Neural progenitor cell (in vitro differentiated cells): ENCODE measurements around the gene UACA. TPM values are rescaled to one million over a fixed set of nuclear protein-coding genes. Genes with fewer than 3 reads are reported as not detected.
"Not testable (repeated sequence)": the region's sequence is repeated elsewhere in the genome, so short reads cannot be mapped to it uniquely, and the experiment has no call there.

ENCODE experiments used
- DNase-seq: peaks from one replicate; pipeline ENCODE4 v3.0.0-alpha.2; 2016; ENCODE audit warnings: low spot score
- H2AFZ ChIP-seq: fragments of 200-600 bp; sonication (generic); replicated peaks from 2 replicates; pipeline ENCODE4 v1.6.1; 2016; ENCODE audit warnings: antibody characterized with exemption
- H3F3A ChIP-seq: fragments of 200-600 bp; sonication (generic); 2 replicates; pipeline ENCODE4 v1.6.1; 2016; ENCODE audit warnings: antibody characterized with exemption, low read depth
- H3K27ac ChIP-seq: fragments of 200-600 bp; sonication (generic); 2 replicates; pipeline ENCODE4 v1.5.1; 2016; ENCODE audit warnings: mild to moderate bottlenecking
- H3K27me3 ChIP-seq: fragments of 200-600 bp; sonication (generic); 2 replicates; pipeline ENCODE4 v1.6.1; 2016; ENCODE audit warnings: mild to moderate bottlenecking, moderate library complexity
- H3K36me3 ChIP-seq: fragments of 200-600 bp; sonication (generic); 2 replicates; pipeline ENCODE4 v1.5.1; 2016
- H3K4me1 ChIP-seq: fragments of 200-600 bp; sonication (generic); 2 replicates; pipeline ENCODE4 v1.6.1; 2016; ENCODE audit warnings: mixed run types
- H3K4me2 ChIP-seq: fragments of 200-600 bp; sonication (generic); 2 replicates; pipeline ENCODE4 v1.6.1; 2016
- H3K4me3 ChIP-seq: fragments of 200-600 bp; sonication (generic); 2 replicates; pipeline ENCODE4 v1.5.1; 2016
- H3K79me2 ChIP-seq: fragments of 200-600 bp; sonication (generic); 2 replicates; pipeline ENCODE4 v1.6.1; 2016; ENCODE audit warnings: low read depth
- H3K9ac ChIP-seq: fragments of 200-600 bp; sonication (generic); 2 replicates; pipeline ENCODE4 v1.6.1; 2016
- H3K9me3 ChIP-seq: fragments of 200-600 bp; sonication (generic); 2 replicates; pipeline ENCODE4 v1.5.1; 2016; ENCODE audit warnings: low read depth
- H4K20me1 ChIP-seq: fragments of 200-600 bp; sonication (generic); 2 replicates; pipeline ENCODE4 v1.6.1; 2016; ENCODE audit warnings: low read depth
- H3K27ac Mint-ChIP-seq: 3 replicates; pipeline ENCODE4 v1.8.0; 2021; ENCODE audit warnings: mixed read lengths
- H3K27me3 Mint-ChIP-seq: 2 replicates; pipeline ENCODE4 v1.8.0; 2022; ENCODE audit warnings: low read depth, mild to moderate bottlenecking, inconsistent platforms, moderate library complexity, mixed read lengths; ENCODE audit not compliant: insufficient read depth
- H3K36me3 Mint-ChIP-seq: 3 replicates; pipeline ENCODE4 v1.8.0; 2021; ENCODE audit warnings: mixed read lengths
- H3K4me1 Mint-ChIP-seq: 3 replicates; pipeline ENCODE4 v1.8.0; 2021; ENCODE audit warnings: mixed read lengths
- H3K4me3 Mint-ChIP-seq: 3 replicates; pipeline ENCODE4 v1.8.0; 2021; ENCODE audit warnings: mild to moderate bottlenecking, moderate library complexity, mixed read lengths
- H3K9me3 Mint-ChIP-seq: 3 replicates; pipeline ENCODE4 v1.8.0; 2020; ENCODE audit warnings: mixed read lengths
- EZH2 ChIP-seq: fragments of 200-600 bp; sonication (generic); IDR thresholded peaks from 2 replicates; pipeline ENCODE4 v1.6.1; 2017; ENCODE audit warnings: antibody characterized with exemption, mild to moderate bottlenecking, moderate library complexity
- EZH2phosphoT487 ChIP-seq: fragments of 200-600 bp; sonication (generic); IDR thresholded peaks from 2 replicates; pipeline ENCODE4 v1.6.1; 2017; ENCODE audit warnings: antibody characterized with exemption
- total RNA-seq: library from RNA; depleted of rRNA; stranded (reverse); fragments of >200 nt; gene quantifications from 2 replicates; pipeline ENCODE4 v1.2.3, GENCODE V29; 2015; ENCODE audit warnings: low replicate concordance
- TF ChIP-seq, protein P1 (sequence below): fragments of 200-600 bp; sonication (generic); IDR thresholded peaks from 2 replicates; pipeline ENCODE4 v1.5.1; 2017; ENCODE audit warnings: antibody characterized with exemption, mild to moderate bottlenecking

Gene UACA
- total RNA-seq, 1 donor from 2014 or later: 70.0 TPM

DNA sequence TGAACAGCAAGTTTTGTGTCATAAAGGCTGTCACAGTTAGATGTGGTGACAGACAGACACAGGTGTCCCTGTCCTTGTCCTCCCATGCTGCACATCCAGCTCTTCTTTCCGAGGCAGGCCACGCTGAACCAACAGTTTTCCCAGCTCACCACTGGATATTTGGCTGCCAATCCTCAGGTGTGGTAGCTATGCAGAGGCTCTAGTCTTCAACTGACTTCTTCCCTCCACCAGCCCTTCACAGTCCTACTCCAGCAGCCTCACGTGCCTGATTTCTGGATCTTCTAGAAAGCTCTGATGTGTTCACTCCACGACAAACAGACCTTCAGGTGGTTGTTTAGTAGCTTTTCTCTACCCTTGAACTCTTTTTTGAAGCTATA, 145.5 kb downstream of the UACA start:
- peaks cover 3% of the 10 kb centered on the region for H3K4me1 Mint-ChIP-seq
- Histone ChIP-seq H3K27me3 (no peaks in the 10 kb centered on the region), H3K36me3 (peaks cover 9% of the 10 kb centered on the region), H3K27ac (no peak overlapping the region), H3K4me3 (no peak overlapping the region), H3K4me1 (no peaks in the 10 kb centered on the region), H4K20me1 (no peaks in the 10 kb centered on the region), H3K9me3 (no peaks in the 10 kb centered on the region), H3K4me2 (no peak overlapping the region), H3K79me2 (no peaks in the 10 kb centered on the region), H3K9ac (no peak overlapping the region), H3F3A (no peaks in the 10 kb centered on the region), H2AFZ (no peak overlapping the region)
- DNase-seq: no peak
- peaks cover 4% of the 10 kb centered on the region for H3K27me3 Mint-ChIP-seq
- no peaks in the 10 kb centered on the region for H3K36me3 Mint-ChIP-seq
- no peak overlapping the region for H3K27ac Mint-ChIP-seq
- no peak overlapping the region for H3K4me3 Mint-ChIP-seq
- peaks cover 13% of the 10 kb centered on the region for H3K9me3 Mint-ChIP-seq
- TF ChIP-seq EZH2phosphoT487 (no peak), EZH2 (no peak)
- TF ChIP-seq, protein P1, sequence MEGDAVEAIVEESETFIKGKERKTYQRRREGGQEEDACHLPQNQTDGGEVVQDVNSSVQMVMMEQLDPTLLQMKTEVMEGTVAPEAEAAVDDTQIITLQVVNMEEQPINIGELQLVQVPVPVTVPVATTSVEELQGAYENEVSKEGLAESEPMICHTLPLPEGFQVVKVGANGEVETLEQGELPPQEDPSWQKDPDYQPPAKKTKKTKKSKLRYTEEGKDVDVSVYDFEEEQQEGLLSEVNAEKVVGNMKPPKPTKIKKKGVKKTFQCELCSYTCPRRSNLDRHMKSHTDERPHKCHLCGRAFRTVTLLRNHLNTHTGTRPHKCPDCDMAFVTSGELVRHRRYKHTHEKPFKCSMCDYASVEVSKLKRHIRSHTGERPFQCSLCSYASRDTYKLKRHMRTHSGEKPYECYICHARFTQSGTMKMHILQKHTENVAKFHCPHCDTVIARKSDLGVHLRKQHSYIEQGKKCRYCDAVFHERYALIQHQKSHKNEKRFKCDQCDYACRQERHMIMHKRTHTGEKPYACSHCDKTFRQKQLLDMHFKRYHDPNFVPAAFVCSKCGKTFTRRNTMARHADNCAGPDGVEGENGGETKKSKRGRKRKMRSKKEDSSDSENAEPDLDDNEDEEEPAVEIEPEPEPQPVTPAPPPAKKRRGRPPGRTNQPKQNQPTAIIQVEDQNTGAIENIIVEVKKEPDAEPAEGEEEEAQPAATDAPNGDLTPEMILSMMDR: no peak

DNA sequence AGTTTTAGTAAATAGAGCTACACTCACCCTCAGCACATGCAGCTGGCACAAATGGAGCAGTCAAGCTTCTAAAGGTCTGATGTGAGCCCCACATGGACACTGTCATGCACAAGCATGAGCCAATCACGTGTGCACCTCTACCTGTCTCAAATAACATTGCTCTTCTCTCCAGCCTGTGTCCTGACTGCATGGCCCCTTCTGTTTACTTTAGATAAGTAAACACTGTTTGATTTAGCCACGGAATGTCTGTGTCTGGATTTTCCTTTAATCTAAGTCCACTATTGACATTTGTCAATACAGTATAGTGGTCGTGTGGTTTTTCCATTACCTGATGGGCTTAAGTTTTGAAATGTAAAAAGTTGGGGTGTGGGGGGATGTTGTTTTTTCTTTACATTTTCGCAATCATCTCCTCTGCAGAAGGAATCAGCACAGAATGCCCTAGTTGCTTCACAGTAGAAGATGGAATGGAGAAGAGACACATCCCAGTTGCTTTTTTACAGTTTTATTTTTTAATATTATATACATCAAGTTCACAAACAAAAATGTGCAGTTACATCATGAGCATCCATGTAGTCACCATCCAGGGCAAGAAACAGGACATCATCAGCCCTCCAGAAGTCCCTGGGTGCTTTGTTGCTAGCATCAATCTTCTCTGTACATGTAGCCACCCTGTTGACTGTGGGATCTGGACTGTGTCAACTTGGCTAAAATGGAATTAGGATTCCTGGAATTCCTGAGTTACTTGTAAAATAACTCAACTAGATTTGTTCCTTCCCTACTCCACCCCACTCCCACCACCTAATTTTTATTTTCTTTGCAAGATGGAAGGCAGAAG, 146.1 kb downstream of the UACA start:
- H3K27ac ChIP-seq: no peak overlapping the region
- H3K27me3 Mint-ChIP-seq: peaks cover 4% of the 10 kb centered on the region
- peaks cover 10% of the 10 kb centered on the region for H3K9me3 Mint-ChIP-seq
- H3K4me1 Mint-ChIP-seq: peaks cover 3% of the 10 kb centered on the region
- no peak for DNase-seq
- peaks cover 4% of the 10 kb centered on the region for H3K36me3 ChIP-seq
- TF ChIP-seq EZH2: no peak
- TF ChIP-seq, protein P1: no peak
- TF ChIP-seq EZH2phosphoT487: no peak
- no peaks in the 10 kb centered on the region for H3K36me3 Mint-ChIP-seq
- H3K4me1 ChIP-seq: no peaks in the 10 kb centered on the region
- H3K4me2 ChIP-seq: no peak overlapping the region
- no peaks in the 10 kb centered on the region for H3K79me2 ChIP-seq
- H3K27ac Mint-ChIP-seq: no peak overlapping the region
- no peak overlapping the region for H2AFZ ChIP-seq
- no peaks in the 10 kb centered on the region for H3K9me3 ChIP-seq
- no peak overlapping the region for H3K4me3 Mint-ChIP-seq
- no peaks in the 10 kb centered on the region for H3K27me3 ChIP-seq
- no peaks in the 10 kb centered on the region for H3F3A ChIP-seq
- no peak overlapping the region for H3K4me3 ChIP-seq
- no peaks in the 10 kb centered on the region for H4K20me1 ChIP-seq
- no peak overlapping the region for H3K9ac ChIP-seq

DNA sequence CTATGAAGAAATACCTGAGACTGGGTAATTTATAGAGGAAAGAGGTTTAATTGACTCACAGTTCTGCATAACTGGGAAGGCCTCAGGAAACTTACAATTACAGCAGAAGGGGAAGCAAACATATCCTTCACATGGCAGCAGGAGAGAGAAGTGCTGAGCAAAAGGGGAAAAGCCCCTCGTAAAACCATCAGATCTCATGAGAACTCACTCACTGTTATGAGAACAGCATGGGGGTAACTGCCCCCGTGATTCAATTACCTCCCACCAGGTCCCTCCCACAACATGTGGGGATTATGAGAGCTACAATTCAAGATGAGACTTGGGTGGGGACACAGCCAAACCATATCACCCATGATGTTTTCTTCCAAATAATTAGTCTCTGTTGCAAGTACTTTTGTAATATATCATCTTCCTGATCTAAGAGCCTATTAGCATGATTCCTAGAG, 147.0 kb downstream of the UACA start:
- H3K4me3 Mint-ChIP-seq, H3K27me3 ChIP-seq, DNase-seq: not testable (repeated sequence)

More for the DNA sequence above, 147.0 kb downstream of the UACA start:
- not testable (repeated sequence) for H3K4me3 ChIP-seq, H2AFZ ChIP-seq, H3K9ac ChIP-seq, H3K4me2 ChIP-seq, H3K27ac Mint-ChIP-seq, H3K27ac ChIP-seq, H3K79me2 ChIP-seq, H3F3A ChIP-seq, H3K9me3 ChIP-seq, H3K4me1 Mint-ChIP-seq, H3K36me3 Mint-ChIP-seq, H3K4me1 ChIP-seq, H3K9me3 Mint-ChIP-seq, H4K20me1 ChIP-seq, H3K36me3 ChIP-seq, H3K27me3 Mint-ChIP-seq
